Neuronal stem cell (in vitro differentiated cells): Measurements from ENCODE around the gene OR5A1.

ENCODE experiments used
- DNase-seq: peaks from one replicate; pipeline ENCODE4 v3.0.0-alpha.2; 2013; ENCODE audit warnings: low spot score
- H2AFZ ChIP-seq: one replicate; pipeline ENCODE4 v1.6.1; 2013; ENCODE audit warnings: mild to moderate bottlenecking, low read length, inconsistent platforms
- H2AK5ac ChIP-seq: 2 replicates; pipeline ENCODE4 v1.6.1; 2013; ENCODE audit warnings: low read depth, mild to moderate bottlenecking, inconsistent platforms, low read length, moderate library complexity, mixed read lengths
- H2BK120ac ChIP-seq: 2 replicates; pipeline ENCODE4 v1.6.1; 2013; ENCODE audit warnings: low read depth, mild to moderate bottlenecking, inconsistent platforms, low read length, moderate library complexity, mixed read lengths
- H2BK12ac ChIP-seq: one replicate; pipeline ENCODE4 v1.6.1; 2013; ENCODE audit warnings: low read length, inconsistent platforms
- H2BK15ac ChIP-seq: 2 replicates; pipeline ENCODE4 v1.6.1; 2013; ENCODE audit warnings: mild to moderate bottlenecking, low read length, inconsistent platforms, mixed read lengths
- H2BK5ac ChIP-seq: one replicate; pipeline ENCODE4 v1.6.1; 2013; ENCODE audit warnings: inconsistent platforms, mild to moderate bottlenecking, low read length, moderate library complexity
- H3K14ac ChIP-seq: one replicate; pipeline ENCODE4 v1.6.1; 2013; ENCODE audit warnings: low read length, inconsistent platforms
- H3K18ac ChIP-seq: 2 replicates; pipeline ENCODE4 v1.6.1; 2013; ENCODE audit warnings: low read length, inconsistent platforms
- H3K23ac ChIP-seq: 2 replicates; pipeline ENCODE4 v1.6.1; 2013; ENCODE audit warnings: low read depth, mild to moderate bottlenecking, mixed read lengths, low read length, inconsistent platforms; ENCODE audit not compliant: poor library complexity
- H3K27ac ChIP-seq: replicated peaks from 3 replicates; pipeline ENCODE4 v1.5.1; 2013; ENCODE audit warnings: low read length, inconsistent platforms
- H3K27me3 ChIP-seq, 3 experiments: 2 replicates each; pipeline ENCODE4 v1.6.1; 2013; ENCODE audit warnings: low read length in 3 of 3, mild to moderate bottlenecking in 2 of 3, inconsistent platforms in 1 of 3, low read depth in 1 of 3, mixed read lengths in 1 of 3, moderate library complexity in 1 of 3; ENCODE audit not compliant: control insufficient read depth in 3 of 3, insufficient read depth in 3 of 3
- H3K36me3 ChIP-seq, 2 donors: replicated peaks in 1 of 2; 2 replicates each; pipeline ENCODE4 v1.6.1; 2013; ENCODE audit warnings: low read length in 2 of 2; ENCODE audit not compliant: control insufficient read depth in 2 of 2, insufficient read depth in 2 of 2
- H3K4ac ChIP-seq: 2 replicates; pipeline ENCODE4 v1.6.1; 2013; ENCODE audit warnings: inconsistent platforms, mild to moderate bottlenecking, low read length, moderate library complexity
- H3K4me1 ChIP-seq, 2 donors: 1 replicate in 1 of 2; 2 replicates in 1 of 2; pipeline ENCODE4 v1.6.1; 2013; ENCODE audit warnings: low read length in 2 of 2, low read depth in 1 of 2; ENCODE audit not compliant: control insufficient read depth in 2 of 2, insufficient read depth in 1 of 2
- H3K4me2 ChIP-seq: one replicate; pipeline ENCODE4 v1.6.1; 2013; ENCODE audit warnings: mild to moderate bottlenecking, low read length, inconsistent platforms; ENCODE audit not compliant: insufficient read depth, poor library complexity, severe bottlenecking
- H3K4me3 ChIP-seq, 2 donors: 2 replicates each; pipeline ENCODE4 v1.5.1; 2013; ENCODE audit warnings: low read length in 2 of 2, mild to moderate bottlenecking in 2 of 2, inconsistent platforms in 1 of 2, moderate library complexity in 1 of 2
- H3K79me1 ChIP-seq: one replicate; pipeline ENCODE4 v1.6.1; 2013; ENCODE audit warnings: low read depth, mild to moderate bottlenecking, inconsistent platforms, low read length, moderate library complexity
- H3K9ac ChIP-seq: one replicate; pipeline ENCODE4 v1.6.1; 2013; ENCODE audit warnings: mild to moderate bottlenecking, low read depth, low read length, inconsistent platforms; ENCODE audit not compliant: poor library complexity
- H3K9me3 ChIP-seq, 2 donors: replicated peaks in 1 of 2; 2 replicates each; pipeline versions ENCODE3 to v1.6.1; 2013; ENCODE audit warnings: low read length in 2 of 2, mild to moderate bottlenecking in 2 of 2, inconsistent platforms in 1 of 2, low read depth in 1 of 2, mixed read lengths in 1 of 2, moderate library complexity in 1 of 2; ENCODE audit not compliant: control insufficient read depth in 2 of 2, insufficient read depth in 1 of 2
- H4K8ac ChIP-seq: one replicate; pipeline ENCODE4 v1.6.1; 2013; ENCODE audit warnings: low read depth, mild to moderate bottlenecking, inconsistent platforms, low read length, moderate library complexity
- H4K91ac ChIP-seq: one replicate; pipeline ENCODE4 v1.6.1; 2013; ENCODE audit warnings: low read length, low read depth, mild to moderate bottlenecking, inconsistent platforms; ENCODE audit not compliant: poor library complexity
- WGBS, 2 donors: extraction: QIAGEN DNeasy Blood & Tissue Kit; methylation state at CpG; one replicate each; pipeline ENCODE4 v1.1.7; 2013; ENCODE audit warnings: missing lambda C conversion rate in 2 of 2, mixed read lengths in 1 of 2; ENCODE audit not compliant: insufficient read length in 2 of 2, insufficient replicate concordance in 1 of 2; ENCODE audit errors: extremely low coverage in 2 of 2; 5-methylcytosine and 5-hydroxymethylcytosine counted together

OR5A1 gene

DNA sequence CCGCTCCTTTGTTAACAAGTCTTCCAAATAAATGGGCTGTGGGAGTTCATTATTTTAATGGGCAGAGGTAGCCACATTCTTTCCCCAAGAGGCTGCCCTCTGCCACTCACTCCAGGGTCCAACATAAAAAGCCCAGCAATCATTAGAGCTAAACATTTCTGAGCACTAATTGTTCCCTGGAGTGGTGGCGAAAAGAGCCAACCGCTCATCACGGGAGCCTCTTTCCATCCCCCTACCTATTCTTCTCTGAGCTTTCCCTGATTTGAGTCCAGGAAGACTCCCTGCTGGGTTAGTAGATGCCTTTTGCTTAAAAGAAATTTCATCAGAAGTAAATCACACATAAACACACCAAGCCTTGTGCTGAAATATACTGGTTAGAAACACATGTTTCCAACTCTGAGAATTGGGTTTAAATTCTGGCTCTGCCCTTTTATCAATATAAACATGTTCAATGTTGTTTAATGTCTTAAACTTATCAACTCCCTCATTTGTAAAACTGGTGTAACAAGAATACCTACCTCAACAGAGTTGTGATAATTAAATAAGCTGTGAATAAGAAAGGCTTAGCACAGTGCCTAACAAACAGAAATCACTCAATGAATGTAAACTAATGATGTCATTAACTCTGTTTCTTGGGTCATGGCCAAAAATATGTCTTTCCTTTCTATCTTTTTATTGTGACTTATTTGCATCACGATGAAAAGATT lies 9.8 kb upstream of the OR5A1 start, which contains the start of gene OR5A2:
TSS of gene OR5A2 (minus strand) at position 53 of the 707 bp plus-strand sequence. CDS start 3,460 bp downstream, outside the sequence.
- H3K9ac ChIP-seq, result no peak within 1 kb of the TSS
- WGBS, 2 donors, result no CpG with 5 or more reads among the region's 5 CpGs
- no peak within 1 kb of the TSS for H4K91ac ChIP-seq
- H3K9me3 ChIP-seq, result no peaks in the 10 kb centered on the region
- H3K14ac ChIP-seq, result no peak within 1 kb of the TSS
- H2AK5ac ChIP-seq, result no peak within 1 kb of the TSS
- no peak within 1 kb of the TSS for H3K4me3 ChIP-seq
- no peaks in the 10 kb centered on the region for H3K27me3 ChIP-seq
- no peak within 1 kb of the TSS for H4K8ac ChIP-seq
- H2BK15ac ChIP-seq, result no peak within 1 kb of the TSS
- no peaks in the 10 kb centered on the region for H3K79me1 ChIP-seq
- peak; percentile 76 for DNase-seq
- peak within 1 kb of the TSS; percentile 66 for H2AFZ ChIP-seq
- no peak within 1 kb of the TSS for H3K4me2 ChIP-seq
- H3K27ac ChIP-seq, result peak within 1 kb of the TSS; percentile 93
- H2BK5ac ChIP-seq, result no peak within 1 kb of the TSS
- no peak within 1 kb of the TSS for H3K18ac ChIP-seq
- no peak within 1 kb of the TSS for H3K23ac ChIP-seq
- H3K4me1 ChIP-seq, result peaks cover 6 to 10% of the 10 kb centered on the region in 2 donors
- H3K36me3 ChIP-seq, result no peaks in the 10 kb centered on the region
- H2BK120ac ChIP-seq, result no peak within 1 kb of the TSS
- H2BK12ac ChIP-seq, result no peak within 1 kb of the TSS
- H3K4ac ChIP-seq, result no peak within 1 kb of the TSS

DNA sequence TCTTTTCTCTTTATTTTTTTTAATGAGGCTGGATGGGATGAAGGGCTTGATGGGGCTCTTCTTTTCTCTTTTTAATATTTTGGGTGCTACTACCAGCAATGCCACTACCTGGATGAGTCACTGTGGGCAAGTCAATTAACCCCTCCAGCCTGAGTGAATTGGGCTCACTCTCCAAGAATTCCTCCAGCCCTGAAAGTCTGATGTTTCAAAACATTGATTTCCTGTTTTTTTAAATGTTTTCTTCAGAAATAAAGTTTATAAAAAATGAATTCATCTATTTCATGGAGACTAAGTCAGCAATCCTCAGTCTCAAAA lies 9.2 kb upstream of the OR5A1 start:
- H2BK5ac ChIP-seq, result no peak overlapping the region
- no peak overlapping the region for H3K18ac ChIP-seq
- no peak overlapping the region for H3K23ac ChIP-seq
- H3K4ac ChIP-seq, result no peak overlapping the region
- no peaks in the 10 kb centered on the region for H3K9me3 ChIP-seq
- no peak overlapping the region for H3K4me2 ChIP-seq
- no peak overlapping the region for H3K4me3 ChIP-seq
- no peak for DNase-seq
- peaks cover 6 to 10% of the 10 kb centered on the region in 2 donors for H3K4me1 ChIP-seq
- H2BK12ac ChIP-seq, result no peak overlapping the region
- H4K8ac ChIP-seq, result no peak overlapping the region
- no peaks in the 10 kb centered on the region for H3K36me3 ChIP-seq
- no peak overlapping the region for H2BK120ac ChIP-seq
- H4K91ac ChIP-seq, result no peak overlapping the region
- no peak overlapping the region for H3K9ac ChIP-seq
- H3K14ac ChIP-seq, result no peak overlapping the region
- no peaks in the 10 kb centered on the region for H3K27me3 ChIP-seq
- no peak overlapping the region for H2AFZ ChIP-seq
- no peaks in the 10 kb centered on the region for H3K79me1 ChIP-seq
- H2BK15ac ChIP-seq, result no peak overlapping the region
- no peak overlapping the region for H2AK5ac ChIP-seq
- peak overlapping the region; percentile 90 for H3K27ac ChIP-seq

- H3K4me3 ChIP-seq, result no peak overlapping the region
Measured at GRCh38 chr11:59429924-59430516, 6.2 kb upstream of the OR5A1 start.

GRCh38 chr11:59437770-59438169 lies 1.5 kb downstream of the OR5A1 start:
- Histone ChIP-seq H2BK120ac (no peak overlapping the region), H3K9me3 (no peaks in the 10 kb centered on the region), H3K9ac (no peak overlapping the region), H3K4me3 (no peak overlapping the region), H3K14ac (no peak overlapping the region), H4K8ac (no peak overlapping the region), H3K27ac (no peak overlapping the region), H2AFZ (no peak overlapping the region), H3K36me3 (no peaks in the 10 kb centered on the region), H2BK15ac (no peak overlapping the region), H3K79me1 (no peaks in the 10 kb centered on the region), H3K27me3 (no peaks in the 10 kb centered on the region), H2BK5ac (no peak overlapping the region), H2BK12ac (no peak overlapping the region), H3K4me2 (no peak overlapping the region), H3K23ac (no peak overlapping the region), H4K91ac (no peak overlapping the region), H3K4me1 (no peaks in the 10 kb centered on the region), H2AK5ac (no peak overlapping the region), H3K18ac (no peak overlapping the region), H3K4ac (no peak overlapping the region)
- DNase-seq, result no peak
- no CpG with 5 or more reads among the region's 7 CpGs for WGBS, 2 donors

More at GRCh38 chr11:59429924-59430516, 6.2 kb upstream of the OR5A1 start:
- no peak overlapping the region for H4K91ac ChIP-seq
- H3K27ac ChIP-seq, result no peak overlapping the region
- H2BK120ac ChIP-seq, result no peak overlapping the region
- no peak overlapping the region for H2BK15ac ChIP-seq
- H2AK5ac ChIP-seq, result no peak overlapping the region
- DNase-seq, result peak; percentile 76
- H3K79me1 ChIP-seq, result no peaks in the 10 kb centered on the region
- no CpG with 5 or more reads among the region's 4 CpGs for WGBS, 2 donors
- no peak overlapping the region for H3K18ac ChIP-seq
- H3K9me3 ChIP-seq, result no peaks in the 10 kb centered on the region
- peaks cover 6% of the 10 kb centered on the region in 2 donors for H3K4me1 ChIP-seq
- H3K14ac ChIP-seq, result no peak overlapping the region
- H4K8ac ChIP-seq, result no peak overlapping the region
- H2AFZ ChIP-seq, result no peak overlapping the region
- H2BK12ac ChIP-seq, result no peak overlapping the region
- no peaks in the 10 kb centered on the region for H3K36me3 ChIP-seq
- no peak overlapping the region for H3K23ac ChIP-seq
- no peaks in the 10 kb centered on the region for H3K27me3 ChIP-seq
- no peak overlapping the region for H3K9ac ChIP-seq
- no peak overlapping the region for H3K4ac ChIP-seq
- no peak overlapping the region for H2BK5ac ChIP-seq
- no peak overlapping the region for H3K4me2 ChIP-seq
